Urinary bladder (tissue), 4 donors: ENCODE results near the gene MMP23B. TPM values are rescaled to one million over a fixed set of nuclear protein-coding genes. Genes with fewer than 3 reads are reported as not detected.
"Not testable (repeated sequence)": the region's sequence is repeated elsewhere in the genome, so short reads cannot be mapped to it uniquely, and the experiment has no call there.

ENCODE experiments used
- DNase-seq: peaks from one replicate; pipeline ENCODE4 v3.0.0-alpha.2; 2015; ENCODE audit errors: extremely low spot score
- H3K27ac ChIP-seq: one replicate; pipeline ENCODE4 v1.5.1; 2013; ENCODE audit warnings: low read depth, mild to moderate bottlenecking, moderate library complexity
- H3K36me3 ChIP-seq: one replicate; pipeline ENCODE4 v1.6.1; 2013; ENCODE audit warnings: mild to moderate bottlenecking, moderate library complexity; ENCODE audit not compliant: insufficient read depth
- H3K4me1 ChIP-seq: one replicate; pipeline ENCODE4 v1.6.1; 2013; ENCODE audit warnings: mild to moderate bottlenecking, moderate library complexity; ENCODE audit not compliant: insufficient read depth
- H3K4me3 ChIP-seq: one replicate; pipeline ENCODE4 v1.5.1; 2013; ENCODE audit warnings: low read depth, low read length
- WGBS: extraction: QIAGEN DNeasy Blood & Tissue Kit; methylation state at CpG from one replicate; pipeline ENCODE4 v1.1.7; 2013; 5-methylcytosine and 5-hydroxymethylcytosine counted together
- polyA plus RNA-seq: library from polyadenylated mRNA; stranded (reverse); fragments of 200-250 nt; gene quantifications from one replicate; pipeline ENCODE4 v1.2.3, GENCODE V29; 2013
- total RNA-seq: library from RNA; depleted of rRNA; stranded (reverse); fragments of >200 nt; gene quantifications from one replicate; pipeline ENCODE4 v1.2.3, GENCODE V29; 2014
- donor health status: healthy with polysubstance abuse.
- donor health status: healthy.

Gene MMP23B
- total and polyA plus RNA-seq, 2 donors: 35.7 to 45.6 TPM

DNA sequence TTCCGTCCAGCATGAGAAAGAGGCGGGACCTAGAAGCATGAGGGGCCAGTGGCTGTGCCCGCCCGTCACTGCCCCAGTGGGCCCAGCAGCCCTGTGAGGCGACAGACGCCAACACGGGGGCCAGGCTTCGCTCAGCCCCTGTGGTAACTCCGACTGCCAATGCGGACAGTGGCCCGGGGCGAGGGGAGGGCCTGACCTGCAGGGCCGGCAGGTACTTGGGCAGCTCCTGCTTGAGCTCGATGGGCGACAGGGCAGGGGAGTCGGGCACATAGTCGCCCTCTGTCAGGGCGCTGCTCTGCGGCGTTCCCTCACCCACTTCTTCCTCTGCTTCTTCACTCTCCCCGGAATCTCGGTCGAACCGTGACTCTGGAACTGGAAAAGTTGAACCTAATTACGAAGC lies 8.1 kb downstream of the MMP23B start:
- WGBS: 95% methylated on average over 21 of the region's 25 CpGs
- H3K36me3 ChIP-seq: not testable (repeated sequence)

DNA sequence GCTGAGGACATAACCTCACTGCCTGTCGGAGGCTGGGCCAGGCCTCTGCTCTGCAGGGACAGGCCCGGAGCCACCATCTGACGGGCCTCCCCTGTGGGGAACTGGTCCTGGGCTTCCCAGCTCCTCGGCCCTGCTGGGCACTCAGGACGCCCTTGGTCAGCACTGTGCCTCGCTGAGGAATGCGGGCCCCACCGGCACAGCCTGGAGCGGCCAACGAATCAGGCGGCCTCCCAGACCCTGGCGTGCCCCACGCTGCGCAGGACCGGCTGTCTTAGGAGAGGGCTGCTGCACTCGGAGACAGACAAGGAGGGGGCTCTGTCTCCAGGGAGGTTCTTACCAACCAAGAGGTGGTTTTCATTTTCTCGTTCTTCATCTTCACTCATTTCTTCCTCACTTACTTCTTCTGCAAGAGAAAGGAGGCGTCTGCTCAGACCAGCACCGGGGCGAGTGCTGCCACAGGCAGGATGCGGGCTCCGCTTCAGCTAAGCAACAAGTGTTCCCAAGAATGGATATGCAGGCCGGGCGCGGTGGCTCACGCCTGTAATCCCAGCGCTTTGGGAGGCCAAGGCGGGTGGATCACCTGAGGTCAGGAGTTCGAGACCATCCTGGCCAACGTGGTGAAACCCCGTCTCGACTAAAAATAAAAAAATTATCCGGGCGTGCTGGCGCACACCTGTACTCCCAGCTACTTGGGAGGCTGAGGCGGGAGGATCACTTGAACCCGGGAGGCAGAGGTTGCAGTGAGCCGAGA lies 8.9 kb downstream of the MMP23B start:
- not testable (repeated sequence) for H3K36me3 ChIP-seq, H3K4me3 ChIP-seq, H3K4me1 ChIP-seq, DNase-seq, H3K27ac ChIP-seq
- whole genome bisulfite sequencing: 94% methylated on average over 30 of the region's 38 CpGs

More for the DNA sequence above, 8.1 kb downstream of the MMP23B start:
- H3K4me3 ChIP-seq, DNase-seq, H3K4me1 ChIP-seq, H3K27ac ChIP-seq: not testable (repeated sequence)

GRCh38 chr1:1646326-1646725 lies 14.4 kb downstream of the MMP23B start:
- not testable (repeated sequence) for H3K4me1 ChIP-seq, H3K27ac ChIP-seq, H3K4me3 ChIP-seq, H3K36me3 ChIP-seq, DNase-seq
- WGBS: 87% methylated on average over 5 of the region's 5 CpGs

DNA sequence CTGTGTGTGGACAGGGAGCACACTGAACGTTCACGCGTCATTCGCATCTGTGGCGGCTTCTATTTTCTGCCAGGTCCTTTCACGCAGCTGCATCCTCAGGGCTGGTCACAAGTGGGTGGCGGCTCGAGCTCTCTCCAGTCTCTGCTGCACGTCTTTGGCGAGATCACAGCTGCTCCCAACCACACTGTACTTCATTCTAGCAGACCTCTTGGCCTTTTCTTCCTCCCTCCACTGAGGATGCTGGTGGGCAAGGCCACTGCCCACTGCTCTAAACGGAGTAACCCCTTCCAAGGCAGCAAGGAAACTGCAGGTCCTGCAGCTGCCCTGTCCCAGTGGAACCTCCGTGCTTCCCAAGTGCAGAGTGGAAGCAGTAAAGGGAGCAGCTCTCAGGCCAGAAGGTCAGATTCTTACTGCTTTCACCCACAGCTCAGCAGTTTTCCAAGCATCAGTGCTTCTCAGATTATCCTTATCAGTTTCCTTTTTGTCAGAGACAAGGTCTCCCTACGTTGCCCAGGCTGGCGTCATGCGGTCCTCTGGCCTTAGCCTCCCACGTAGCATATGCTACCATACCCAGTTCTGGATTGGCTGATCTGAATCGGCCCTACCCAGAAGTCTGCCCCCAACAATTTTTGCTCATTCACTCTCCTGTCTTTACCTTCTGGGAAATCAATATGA lies 15.7 kb downstream of the MMP23B start:
- not testable (repeated sequence) for H3K4me3 ChIP-seq, DNase-seq, H3K36me3 ChIP-seq, H3K4me1 ChIP-seq, H3K27ac ChIP-seq
- WGBS: 90% methylated on average over 17 of the region's 17 CpGs

DNA sequence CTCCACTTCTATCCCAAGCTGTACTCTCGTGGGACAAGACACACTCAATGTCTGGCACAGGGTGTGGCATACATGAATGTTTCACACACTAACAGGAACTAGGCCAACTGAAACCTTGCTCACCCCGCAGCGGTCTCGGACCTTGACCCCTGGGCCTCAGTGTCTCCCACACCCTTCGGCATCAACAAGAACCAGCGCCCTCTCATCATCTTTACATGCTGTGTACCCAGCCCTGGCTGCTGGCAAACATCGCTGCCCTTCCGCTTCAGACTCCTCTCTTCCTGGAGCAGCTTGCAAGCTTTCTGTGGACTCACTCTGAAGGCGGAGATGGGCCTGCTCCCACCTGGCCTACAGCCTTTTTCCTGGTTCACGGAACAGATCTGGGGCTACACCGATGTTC lies 16.3 kb downstream of the MMP23B start:
- not testable (repeated sequence) for H3K36me3 ChIP-seq

GRCh38 chr1:1658583-1659549 lies 26.9 kb downstream of the MMP23B start, which contains the start of gene CDK11B:
Gene CDK11B (minus strand): TSS chr1:1659004. CDS start chr1:1657485, 1,519 bp downstream.
- Histone ChIP-seq H3K27ac (peak within 1 kb of the TSS; percentile 92), H3K4me3 (peak within 1 kb of the TSS; percentile 37)
- not testable (repeated sequence) for H3K36me3 ChIP-seq, H3K4me1 ChIP-seq
- peak; percentile 86 for DNase-seq
- under 1% methylated on average over 67 of the region's 96 CpGs for WGBS

More for the DNA sequence above, 16.3 kb downstream of the MMP23B start:
- H3K27ac ChIP-seq, H3K4me3 ChIP-seq, DNase-seq, H3K4me1 ChIP-seq: not testable (repeated sequence)
- 90% methylated on average over 11 of the region's 11 CpGs for WGBS

DNA sequence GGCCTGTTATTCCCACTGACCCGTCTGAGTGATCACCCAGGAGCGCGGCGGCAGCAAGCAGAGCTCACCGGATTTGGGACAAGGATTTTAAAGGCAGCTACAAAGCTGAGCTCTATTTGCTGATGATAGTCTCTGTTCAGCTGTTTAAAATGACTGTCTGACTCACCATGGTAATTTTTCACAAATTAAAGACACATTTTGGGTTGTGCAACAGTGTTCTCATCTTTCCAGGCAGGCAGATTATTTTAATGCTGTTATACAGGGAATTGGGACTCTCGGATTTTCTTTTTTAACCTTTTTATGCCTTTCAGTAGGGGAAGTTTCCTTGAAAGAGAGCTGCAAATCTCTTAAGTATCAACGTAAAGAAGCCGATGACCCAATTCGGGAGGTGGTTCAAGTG lies 30.4 kb downstream of the MMP23B start:
- H3K27ac ChIP-seq, H3K4me1 ChIP-seq, H3K4me3 ChIP-seq, DNase-seq, H3K36me3 ChIP-seq: not testable (repeated sequence)
- 71% methylated on average over 9 of the region's 9 CpGs for whole genome bisulfite sequencing

DNA sequence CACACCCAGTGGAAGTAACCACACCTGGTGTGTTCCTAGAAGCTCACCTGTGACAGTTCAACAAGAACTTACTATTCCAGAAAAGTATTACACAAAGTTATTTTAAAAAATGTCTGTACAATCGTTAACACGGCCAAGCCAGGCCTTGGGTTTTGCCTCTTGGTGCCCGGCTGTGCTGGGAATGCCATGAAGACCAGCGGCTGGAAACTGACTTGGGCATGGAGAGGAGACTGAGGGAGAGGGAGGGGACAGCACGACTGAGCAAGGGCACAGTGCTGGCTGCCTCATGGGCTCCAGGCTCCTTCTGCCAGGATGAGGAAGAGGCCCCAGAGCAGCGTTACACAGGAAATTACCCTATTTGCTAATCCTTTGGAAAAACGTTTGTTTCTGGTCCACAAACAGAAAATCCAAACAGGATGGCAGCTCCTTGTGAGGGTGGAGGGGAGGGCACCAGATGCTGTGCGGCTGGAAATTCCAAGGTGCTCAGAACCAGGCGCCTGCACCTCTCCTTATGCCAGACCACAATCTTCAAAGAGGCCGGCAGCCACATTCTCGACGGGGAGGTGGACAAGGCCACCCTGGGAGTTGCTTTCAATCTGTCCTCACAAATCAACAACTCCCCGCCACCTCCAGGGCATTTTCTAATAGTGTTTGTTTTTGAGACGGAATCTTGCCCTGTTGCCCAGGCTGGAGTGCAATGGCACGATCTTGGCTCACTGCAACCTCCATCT lies 31.0 kb downstream of the MMP23B start:
- not testable (repeated sequence) for H3K4me1 ChIP-seq, H3K36me3 ChIP-seq, H3K27ac ChIP-seq, DNase-seq, H3K4me3 ChIP-seq
- 70% methylated on average over 15 of the region's 15 CpGs for WGBS

DNA sequence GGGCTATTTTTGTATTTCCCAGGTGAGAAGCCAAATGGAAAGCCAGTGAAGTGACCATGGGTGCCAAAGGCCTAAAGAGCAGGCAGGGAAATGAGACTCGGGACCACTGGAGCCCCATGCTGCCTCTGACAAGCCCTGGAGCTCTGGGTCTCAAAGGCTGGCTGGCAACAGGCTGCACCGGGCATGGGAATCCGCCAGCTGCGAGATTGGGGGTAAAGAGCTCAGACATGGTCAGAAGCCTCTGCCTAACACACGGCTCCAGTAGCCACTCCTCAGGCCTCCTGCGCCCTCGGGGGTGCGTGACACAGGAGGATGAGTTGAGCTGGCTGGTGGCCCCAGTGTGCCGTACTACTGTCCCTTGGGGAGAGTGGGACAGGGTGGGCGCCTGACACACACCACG lies 32.3 kb downstream of the MMP23B start:
- H3K36me3 ChIP-seq: peaks cover 11% of the 10 kb centered on the region
- not testable (repeated sequence) for DNase-seq, H3K4me1 ChIP-seq, H3K27ac ChIP-seq, H3K4me3 ChIP-seq
- WGBS: 88% methylated on average over 8 of the region's 11 CpGs

GRCh38 chr1:1664941-1665814 lies 33.2 kb downstream of the MMP23B start:
- Histone ChIP-seq H3K4me3 (no peak overlapping the region), H3K4me1 (no peaks in the 10 kb centered on the region), H3K36me3 (peaks cover 11% of the 10 kb centered on the region), H3K27ac (no peak overlapping the region)
- 91% methylated on average over 27 of the region's 27 CpGs for WGBS
- no peak for DNase-seq

GRCh38 chr1:1665815-1666251 lies 33.9 kb downstream of the MMP23B start:
- no peak overlapping the region for H3K27ac ChIP-seq
- no peak overlapping the region for H3K4me3 ChIP-seq
- DNase-seq: no peak
- peaks cover 11% of the 10 kb centered on the region for H3K36me3 ChIP-seq
- no peaks in the 10 kb centered on the region for H3K4me1 ChIP-seq
- WGBS: 85% methylated on average over 25 of the region's 25 CpGs

GRCh38 chr1:1666526-1666925 lies 34.6 kb downstream of the MMP23B start:
- peaks cover 11% of the 10 kb centered on the region for H3K36me3 ChIP-seq
- DNase-seq: no peak
- H3K4me3 ChIP-seq: no peak overlapping the region
- H3K4me1 ChIP-seq: no peaks in the 10 kb centered on the region
- 95% methylated on average over 15 of the region's 15 CpGs for WGBS
- no peak overlapping the region for H3K27ac ChIP-seq
